AG10803 (cell line): Measurements from ENCODE around the gene MRPL50.

Experiments
- DNase-seq: peaks from one replicate; pipeline ENCODE4 v3.0.0; 2010; ENCODE audit warnings: low read depth
- H3K4me3 ChIP-seq: 2 replicates; pipeline ENCODE4 v1.5.1; 2011; ENCODE audit warnings: mild to moderate bottlenecking, low read length, control low read depth
- CTCF ChIP-seq: conservative IDR thresholded peaks from 2 replicates; pipeline ENCODE4 v1.5.1; 2011; ENCODE audit warnings: mild to moderate bottlenecking, low read length, control low read depth, inconsistent platforms

MRPL50 gene

GRCh38 chr9:101418518-101419430, 20.4 kb upstream of the MRPL50 start:
- peak; percentile 25 for DNase-seq
- TF ChIP-seq CTCF = no peak
- no peak overlapping the region for H3K4me3 ChIP-seq

GRCh38 chr9:101417977-101418376, 19.6 kb upstream of the MRPL50 start:
- no peak for DNase-seq
- no peak overlapping the region for H3K4me3 ChIP-seq
- TF ChIP-seq CTCF = no peak

- no peak overlapping the region for H3K4me3 ChIP-seq
- no peak for TF ChIP-seq CTCF
- no peak for DNase-seq
These were observed 19.0 kb upstream of the MRPL50 start for GRCh38 chr9:101417389-101417788.

- no peak for DNase-seq
- no peak for TF ChIP-seq CTCF
- H3K4me3 ChIP-seq = no peak overlapping the region
These were observed 17.2 kb upstream of the MRPL50 start for GRCh38 chr9:101415578-101415977.

GRCh38 chr9:101414839-101415238, 16.4 kb upstream of the MRPL50 start:
- no peak overlapping the region for H3K4me3 ChIP-seq
- TF ChIP-seq CTCF = no peak
- DNase-seq = no peak

GRCh38 chr9:101409079-101409477, 10.7 kb upstream of the MRPL50 start:
- no peak overlapping the region for H3K4me3 ChIP-seq
- no peak for TF ChIP-seq CTCF
- DNase-seq = peak; percentile 15
